Activated CD4-positive, CD25-positive, alpha-beta regulatory T cell treated with anti-CD3 and anti-CD28 coated beads, Interleukin-2, amount 50 U/mL, for 16 hours (primary cell): ENCODE data around the gene OTUD5.
A peak's percentile ranks its signal among the peaks of the same experiment; 100 is the strongest.
"Not testable (repeated sequence)": the region's sequence is repeated elsewhere in the genome, so short reads cannot be mapped to it uniquely, and the experiment has no call there.

ENCODE experiments used
- DNase-seq: peaks from one replicate; pipeline ENCODE4 v3.0.0-alpha.2; 2020; ENCODE audit warnings: low read depth, low spot score

The OTUD5 gene

DNA sequence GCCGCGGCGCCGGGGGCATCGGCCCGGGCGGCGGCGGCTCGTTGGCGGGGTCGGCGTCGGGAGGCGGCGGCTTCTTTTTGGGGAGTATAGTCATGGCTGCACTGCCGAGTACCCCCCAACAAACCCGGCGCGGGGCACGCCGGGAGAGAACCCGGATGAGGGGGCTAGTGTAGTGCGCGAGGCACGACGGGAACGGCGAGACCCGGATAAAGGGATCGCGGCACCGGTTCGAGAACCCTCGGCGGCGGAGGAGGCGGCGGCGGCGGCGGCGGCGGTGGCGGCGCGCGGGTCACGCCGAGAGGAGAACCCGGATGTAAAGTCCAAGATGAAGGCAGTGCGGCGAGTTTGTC is at the start of gene OTUD5:
TSS of gene OTUD5 (minus strand) at position 131 of the 350 bp plus-strand sequence. CDS start at position 94, 37 bp downstream.
- DNase-seq: peak; percentile 61

GRCh38 chrX:49003696-49004095 is 46.3 kb upstream of the OTUD5 start:
- no peak for DNase-seq

DNA sequence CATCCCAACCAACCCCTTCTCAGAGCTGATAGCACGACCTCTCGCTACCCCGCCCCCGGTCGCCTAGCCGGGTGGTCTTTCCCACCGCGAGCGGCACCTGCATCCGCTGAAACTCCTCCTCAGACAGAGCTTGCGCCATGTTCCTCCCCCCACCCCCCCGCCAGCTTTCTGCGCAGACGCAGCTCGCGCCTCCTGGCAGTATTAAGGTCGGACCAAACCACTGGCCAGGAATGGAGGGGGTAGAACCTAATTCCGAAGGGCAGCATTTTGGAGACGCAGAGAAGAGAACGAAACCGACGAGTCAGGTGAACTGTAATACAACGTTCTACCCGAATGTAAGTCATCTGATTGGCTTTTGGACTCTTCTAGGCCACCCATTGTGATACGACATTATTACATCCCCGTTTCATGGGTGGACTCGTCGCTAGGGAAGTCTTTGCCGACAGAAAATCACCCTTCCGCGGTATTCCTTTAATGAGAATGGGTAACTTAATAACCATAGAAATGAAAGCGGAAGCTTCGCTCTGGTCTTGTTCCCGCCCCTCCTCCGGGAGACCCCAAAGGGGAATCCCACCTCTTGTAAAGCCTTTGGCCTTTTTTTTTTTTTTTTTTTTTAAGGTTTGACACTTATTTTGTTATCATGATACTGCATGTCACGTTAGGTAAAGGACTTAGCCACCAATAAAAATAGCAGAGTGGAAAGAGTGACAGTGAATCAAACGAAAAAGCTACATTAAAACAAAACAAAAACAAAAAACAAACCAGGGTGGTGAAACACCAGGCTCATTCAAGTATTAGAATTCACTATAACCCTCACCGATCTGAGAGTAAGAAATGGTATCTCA is 44.9 kb upstream of the OTUD5 start, which contains the start of gene GRIPAP1:
TSS of gene GRIPAP1 (minus strand) at position 174 of the 845 bp plus-strand sequence. CDS start at position 139, 35 bp downstream.
- peak; percentile 60 for DNase-seq

DNA sequence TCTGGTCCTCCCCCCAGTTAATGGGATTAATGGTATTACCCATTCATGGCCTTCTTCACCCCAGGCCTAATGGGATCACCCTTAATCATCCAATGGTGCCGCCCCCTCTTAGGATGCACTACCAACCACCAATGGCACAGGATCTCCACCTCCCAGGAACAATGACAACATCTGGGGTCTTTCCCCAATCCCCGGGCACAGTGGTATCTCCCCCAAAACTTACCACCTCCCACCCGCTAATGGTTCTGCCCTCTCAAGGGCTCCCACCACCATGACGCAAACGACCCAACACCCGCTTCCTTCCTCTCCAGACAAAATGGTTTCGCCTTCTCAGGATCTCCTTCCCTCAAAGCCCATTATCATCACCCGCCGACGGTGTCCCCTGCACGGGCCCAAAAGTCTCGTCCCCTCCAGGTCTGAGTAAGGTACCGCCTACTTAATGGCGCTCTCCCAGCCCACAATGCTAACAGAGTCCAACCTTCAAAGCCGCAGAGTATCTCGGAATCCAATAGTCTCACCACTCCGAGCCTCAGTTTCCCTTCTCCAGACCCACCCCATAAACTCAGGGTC is 44.2 kb upstream of the OTUD5 start:
- peak; percentile 10 for DNase-seq

GRCh38 chrX:49000636-49001035 is 43.2 kb upstream of the OTUD5 start:
- DNase-seq: no peak

GRCh38 chrX:48999030-48999429 is 41.6 kb upstream of the OTUD5 start:
- no peak for DNase-seq

GRCh38 chrX:48998391-48998790 is 41.0 kb upstream of the OTUD5 start:
- no peak for DNase-seq

- DNase-seq: no peak
Observed at GRCh38 chrX:48997865-48998264, 40.5 kb upstream of the OTUD5 start.

DNA sequence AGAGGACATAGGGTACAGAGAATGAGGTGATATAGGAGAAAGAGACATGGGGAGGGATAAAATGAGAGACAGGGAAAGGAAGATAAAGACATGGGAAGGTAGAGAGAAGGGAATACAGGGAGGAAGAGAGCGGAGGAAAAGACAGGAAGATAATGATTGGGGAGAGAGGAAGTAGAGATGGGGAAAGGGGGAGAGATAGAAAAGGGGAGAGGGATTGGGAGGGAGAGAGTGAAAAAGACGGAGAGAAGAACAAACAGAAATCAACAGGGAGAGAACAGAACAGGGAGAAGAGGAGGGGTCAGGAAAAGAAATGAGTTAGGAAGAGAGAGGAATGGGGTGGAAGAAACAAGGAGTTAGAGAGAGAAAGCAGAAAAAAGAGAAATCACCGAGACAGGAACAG is 40.0 kb upstream of the OTUD5 start:
- no peak for DNase-seq

- no peak for DNase-seq
Observed at GRCh38 chrX:48996969-48997368, 39.6 kb upstream of the OTUD5 start.

DNA sequence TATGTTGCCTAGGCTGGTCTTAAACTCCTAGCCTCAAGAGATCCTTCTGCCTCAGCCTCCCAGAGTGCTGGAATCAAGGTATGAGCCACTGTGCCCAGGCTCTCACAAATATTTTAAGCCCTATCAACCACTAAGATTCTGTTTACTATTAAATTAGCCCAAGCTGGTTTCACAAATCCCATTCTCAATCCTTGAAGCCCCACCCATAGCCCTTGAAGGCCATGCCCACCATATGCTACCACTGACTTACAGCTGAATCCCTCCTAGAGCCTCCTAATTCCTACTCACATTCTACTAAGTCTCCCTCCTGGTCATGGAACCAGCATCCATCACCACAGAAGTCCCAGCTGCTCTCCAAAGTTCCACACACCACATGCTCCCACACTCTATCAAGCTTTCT is 34.9 kb upstream of the OTUD5 start:
- no peak for DNase-seq

DNA sequence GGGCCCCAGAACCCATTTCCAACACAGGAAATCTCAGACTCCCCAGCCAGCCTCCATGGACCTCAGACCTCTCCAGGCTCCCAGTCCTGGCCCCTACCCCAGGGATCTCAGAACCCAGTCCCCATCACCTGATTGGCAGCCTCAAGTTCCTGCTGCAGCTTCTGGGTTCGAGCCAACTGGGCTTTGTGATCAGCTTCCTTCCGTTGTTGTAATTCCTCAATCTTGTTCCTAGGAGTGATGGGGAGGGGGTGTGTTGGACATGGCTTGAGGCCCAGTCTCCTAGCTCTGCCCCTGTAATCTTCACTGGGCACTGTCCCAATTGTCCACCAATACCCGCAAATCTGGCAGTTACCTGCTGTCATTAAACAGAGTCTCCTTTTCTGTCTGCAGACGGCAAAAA is 32.1 kb upstream of the OTUD5 start:
- no peak for DNase-seq

GRCh38 chrX:48983896-48984295 is 26.5 kb upstream of the OTUD5 start:
- no peak for DNase-seq

DNA sequence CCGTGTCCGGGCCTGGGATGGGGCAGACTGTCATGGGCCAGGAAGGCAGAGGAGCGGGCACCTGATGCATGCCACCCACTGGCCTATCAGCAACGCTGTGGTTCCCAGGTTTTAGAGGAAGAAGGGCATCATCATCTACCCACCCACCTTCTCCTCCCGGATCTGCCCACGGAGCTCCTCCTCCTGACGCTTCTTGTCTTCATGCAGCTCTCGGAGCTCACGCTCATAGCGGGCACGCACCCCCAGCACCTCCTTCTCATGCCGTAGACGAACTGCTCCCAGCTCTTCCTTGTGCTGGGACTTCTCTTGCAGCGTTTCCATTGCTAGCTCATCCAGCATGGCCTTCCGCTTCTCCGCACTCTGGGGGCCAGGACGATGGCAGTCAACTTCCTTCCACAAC is 25.7 kb upstream of the OTUD5 start:
- DNase-seq: no peak

GRCh38 chrX:48981178-48981577 is 23.8 kb upstream of the OTUD5 start:
- DNase-seq: no peak

DNA sequence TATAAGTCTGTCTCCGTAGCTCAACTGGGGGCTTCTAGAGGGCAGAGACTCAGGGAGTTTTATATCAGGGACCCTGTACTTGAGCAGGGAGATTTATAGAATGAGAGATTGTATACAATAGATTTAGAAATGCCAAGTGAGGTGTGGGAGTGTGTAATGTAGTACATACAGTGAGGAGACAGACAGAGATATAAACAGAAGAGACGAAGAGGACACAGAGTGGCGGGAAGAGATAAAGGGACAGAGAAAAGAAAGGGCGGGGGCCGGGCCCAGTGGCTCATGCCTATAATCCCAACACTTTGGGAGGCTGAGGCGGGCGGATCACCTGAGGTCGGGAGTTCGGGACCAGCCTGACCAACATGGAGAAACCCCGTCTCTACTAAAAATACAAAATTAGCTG is 22.9 kb upstream of the OTUD5 start:
- DNase-seq: not testable (repeated sequence)

GRCh38 chrX:48978226-48978625 is 20.8 kb upstream of the OTUD5 start:
- DNase-seq: no peak

DNA sequence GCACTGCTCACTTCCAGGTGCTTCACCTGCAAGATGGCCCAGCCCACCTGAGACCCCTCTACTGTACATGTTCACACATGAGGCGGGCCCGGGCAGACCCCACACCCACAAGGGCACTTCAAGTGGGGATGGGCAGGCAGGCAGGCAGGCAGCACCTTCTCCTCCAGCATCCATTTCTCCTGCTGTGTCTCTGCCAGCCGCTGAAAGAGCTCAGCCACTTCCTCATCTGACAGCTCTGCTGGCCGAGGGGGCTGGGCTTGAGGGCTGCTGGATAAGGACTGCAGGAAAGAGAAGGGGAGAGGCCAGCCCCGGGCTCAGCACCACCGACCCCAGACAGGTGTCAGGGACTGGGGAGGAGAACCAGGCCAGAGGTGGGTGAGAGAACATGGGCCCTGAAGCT is 18.7 kb upstream of the OTUD5 start:
- no peak for DNase-seq

DNA sequence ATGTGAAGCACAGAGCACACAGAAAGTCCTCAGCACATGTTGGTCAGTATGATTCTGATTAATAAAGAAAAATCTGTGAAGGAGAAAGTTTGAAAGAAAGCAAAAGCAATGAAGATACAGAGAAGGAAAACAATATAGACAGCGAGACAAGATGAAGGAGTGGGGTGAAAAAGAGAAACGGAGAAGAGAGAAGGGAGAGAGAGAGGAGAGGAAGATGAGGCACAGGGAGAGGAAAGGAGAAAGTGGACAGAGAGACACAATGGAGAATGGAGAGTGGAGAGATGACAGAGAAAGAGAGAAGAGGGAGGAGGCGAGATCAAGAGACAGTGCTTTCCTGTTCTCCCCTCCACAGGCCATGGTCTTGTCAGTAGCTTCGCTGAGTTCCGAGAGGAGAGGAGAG is 18.1 kb upstream of the OTUD5 start:
- no peak for DNase-seq

- DNase-seq: no peak
Observed at GRCh38 chrX:48975041-48975440, 17.6 kb upstream of the OTUD5 start.

DNA sequence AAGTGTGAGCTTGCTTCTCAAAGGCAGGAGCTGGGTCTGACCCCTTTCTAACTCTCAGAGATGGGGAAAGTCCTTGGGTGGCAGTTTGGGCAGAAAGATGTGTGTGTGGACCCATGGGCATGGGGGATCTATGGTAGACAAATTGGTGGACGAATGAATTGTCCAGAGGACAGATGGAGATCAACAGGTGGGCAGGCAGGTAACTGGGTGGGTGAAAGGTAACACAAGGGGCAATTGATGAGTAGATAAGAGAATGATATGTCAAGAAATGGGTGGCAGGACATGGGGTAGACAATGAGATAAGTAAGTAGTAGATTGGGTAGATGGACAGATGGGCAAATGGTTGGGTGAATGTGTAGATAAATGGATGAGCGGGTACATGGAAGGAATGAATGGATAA is 17.2 kb upstream of the OTUD5 start:
- DNase-seq: no peak

DNA sequence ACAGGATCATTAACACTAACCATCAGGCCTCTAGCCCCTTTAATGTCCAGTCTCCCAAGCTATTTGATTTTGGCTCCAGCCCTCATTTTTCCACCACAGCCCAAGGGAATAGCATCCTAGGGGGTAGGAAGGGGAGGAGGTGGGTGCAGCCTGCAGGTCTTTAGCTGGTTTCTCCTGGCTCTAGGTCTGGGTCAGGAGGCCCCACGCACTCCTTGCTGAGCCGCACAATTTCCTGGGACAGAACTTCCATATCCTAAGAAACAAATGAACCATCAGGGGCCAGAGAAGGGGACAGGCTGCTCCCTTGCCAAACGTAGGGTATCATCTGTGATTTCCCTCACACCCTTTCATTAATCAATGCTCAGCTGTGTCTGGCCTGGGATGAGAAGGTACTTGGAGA is 16.6 kb upstream of the OTUD5 start:
- no peak for DNase-seq
